ENCODE measurements around the gene ALDH3B1. TPM values are rescaled to one million over a fixed set of nuclear protein-coding genes. Genes with fewer than 3 reads are reported as not detected.

Gene ALDH3B1
- polyA plus RNA-seq, 1 donor from 2014 or later = not detected

DNA sequence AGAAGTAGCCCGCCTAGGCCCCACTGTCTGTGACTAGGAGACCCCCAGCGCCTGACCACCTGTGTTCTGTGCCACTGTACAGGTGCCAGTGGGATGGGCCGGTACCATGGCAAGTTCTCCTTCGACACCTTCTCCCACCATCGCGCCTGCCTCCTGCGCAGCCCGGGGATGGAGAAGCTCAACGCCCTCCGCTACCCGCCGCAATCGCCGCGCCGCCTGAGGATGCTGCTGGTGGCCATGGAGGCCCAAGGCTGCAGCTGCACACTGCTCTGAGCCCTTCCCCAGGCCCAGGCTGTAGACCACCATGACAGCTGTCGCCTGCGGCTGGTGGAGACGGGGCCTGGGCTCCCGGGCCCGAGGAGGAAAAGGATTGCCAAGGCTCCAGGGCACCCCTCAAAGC, 17.5 kb downstream of the ALDH3B1 start:
- Histone ChIP-seq H3K4me3 (ENCODE audit: low read length) (no peak overlapping the region), H3K9me3 (ENCODE audit: low read length) (peaks cover 5% of the 10 kb centered on the region), H3K9me2 (ENCODE audit: insufficient read depth, low read length) (no peaks in the 10 kb centered on the region), H4K20me1 (ENCODE audit: insufficient read depth) (no peaks in the 10 kb centered on the region), H3K27ac (ENCODE audit: low read length) (no peak overlapping the region), H3K79me2 (replicated peaks; ENCODE audit: insufficient read depth, low read length) (peaks cover 12% of the 10 kb centered on the region), H3K36me3 (ENCODE audit: insufficient read depth, low read length) (no peaks in the 10 kb centered on the region), H2AFZ (ENCODE audit: low read depth, low read length) (no peak overlapping the region), H3K9ac (ENCODE audit: low read length) (no peak overlapping the region), H3F3A (ENCODE audit: insufficient read depth, low read length, poor library complexity, severe bottlenecking) (no peaks in the 10 kb centered on the region), H3K4me2 (ENCODE audit: low read length) (no peak overlapping the region), H3K27me3 (ENCODE audit: insufficient read depth, low read depth, low read length) (no peaks in the 10 kb centered on the region)
- TF ChIP-seq TAF1 (IDR thresholded peaks at IDR 0.05; ENCODE audit: low read depth) (no peak), POLR2AphosphoS5 (IDR thresholded peaks at IDR 0.05) (no peak), CTCF (IDR thresholded peaks at IDR 0.05; ENCODE audit: poor library complexity, severe bottlenecking) (no peak), RAD21 (conservative IDR thresholded peaks at IDR 0.05) (no peak), SMC3 (conservative IDR thresholded peaks at IDR 0.05; ENCODE audit: poor library complexity) (no peak), EP300 (conservative IDR thresholded peaks at IDR 0.05; ENCODE audit: poor library complexity, severe bottlenecking) (no peak), EZH2 (IDR thresholded peaks at IDR 0.05; ENCODE audit: borderline replicate concordance, insufficient read depth, low read length, poor library complexity, severe bottlenecking) (no peak), MXI1 (conservative IDR thresholded peaks at IDR 0.05; ENCODE audit: poor library complexity, severe bottlenecking) (no peak)
- TF ChIP-seq, protein P1, sequence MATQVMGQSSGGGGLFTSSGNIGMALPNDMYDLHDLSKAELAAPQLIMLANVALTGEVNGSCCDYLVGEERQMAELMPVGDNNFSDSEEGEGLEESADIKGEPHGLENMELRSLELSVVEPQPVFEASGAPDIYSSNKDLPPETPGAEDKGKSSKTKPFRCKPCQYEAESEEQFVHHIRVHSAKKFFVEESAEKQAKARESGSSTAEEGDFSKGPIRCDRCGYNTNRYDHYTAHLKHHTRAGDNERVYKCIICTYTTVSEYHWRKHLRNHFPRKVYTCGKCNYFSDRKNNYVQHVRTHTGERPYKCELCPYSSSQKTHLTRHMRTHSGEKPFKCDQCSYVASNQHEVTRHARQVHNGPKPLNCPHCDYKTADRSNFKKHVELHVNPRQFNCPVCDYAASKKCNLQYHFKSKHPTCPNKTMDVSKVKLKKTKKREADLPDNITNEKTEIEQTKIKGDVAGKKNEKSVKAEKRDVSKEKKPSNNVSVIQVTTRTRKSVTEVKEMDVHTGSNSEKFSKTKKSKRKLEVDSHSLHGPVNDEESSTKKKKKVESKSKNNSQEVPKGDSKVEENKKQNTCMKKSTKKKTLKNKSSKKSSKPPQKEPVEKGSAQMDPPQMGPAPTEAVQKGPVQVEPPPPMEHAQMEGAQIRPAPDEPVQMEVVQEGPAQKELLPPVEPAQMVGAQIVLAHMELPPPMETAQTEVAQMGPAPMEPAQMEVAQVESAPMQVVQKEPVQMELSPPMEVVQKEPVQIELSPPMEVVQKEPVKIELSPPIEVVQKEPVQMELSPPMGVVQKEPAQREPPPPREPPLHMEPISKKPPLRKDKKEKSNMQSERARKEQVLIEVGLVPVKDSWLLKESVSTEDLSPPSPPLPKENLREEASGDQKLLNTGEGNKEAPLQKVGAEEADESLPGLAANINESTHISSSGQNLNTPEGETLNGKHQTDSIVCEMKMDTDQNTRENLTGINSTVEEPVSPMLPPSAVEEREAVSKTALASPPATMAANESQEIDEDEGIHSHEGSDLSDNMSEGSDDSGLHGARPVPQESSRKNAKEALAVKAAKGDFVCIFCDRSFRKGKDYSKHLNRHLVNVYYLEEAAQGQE (IDR thresholded peaks at IDR 0.05; ENCODE audit: borderline replicate concordance) = no peak

DNA sequence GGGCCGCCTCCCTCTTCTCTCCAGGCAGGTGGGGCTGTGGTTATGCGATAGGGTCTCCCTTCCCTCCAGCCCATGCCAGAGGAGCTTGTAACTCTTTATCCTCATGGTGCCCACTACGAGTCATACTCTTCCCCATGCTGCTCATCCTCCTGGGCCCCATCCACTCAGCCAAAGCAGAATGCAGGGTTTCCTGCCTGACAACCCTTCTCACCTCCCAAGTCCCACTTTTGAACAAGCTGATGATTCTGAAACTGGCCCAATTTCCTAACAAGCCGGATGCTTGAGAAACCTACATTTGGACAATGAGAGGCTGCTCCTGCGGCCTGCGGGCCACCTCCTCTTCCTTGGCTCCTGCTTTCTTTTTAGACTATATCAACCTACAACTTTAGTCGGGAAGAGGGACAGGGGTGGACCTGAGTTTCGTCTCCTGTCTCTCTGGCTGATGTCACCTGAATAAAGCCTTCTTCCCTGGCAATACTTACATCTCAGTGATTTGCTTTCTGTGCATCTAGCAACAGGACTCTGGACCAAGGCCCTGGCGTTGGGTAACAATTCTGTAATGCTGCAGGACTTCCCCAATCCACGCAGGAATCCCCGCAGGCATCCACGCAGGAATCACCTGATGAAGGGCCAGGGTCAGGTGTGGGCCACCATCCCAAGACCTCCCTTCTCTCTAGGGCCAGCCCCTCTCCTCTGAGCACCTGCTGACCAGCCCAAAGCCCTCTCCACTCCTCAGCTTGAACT, 18.8 kb downstream of the ALDH3B1 start:
- no peak overlapping the region for H2AFZ ChIP-seq (ENCODE audit: low read depth, low read length)
- H3K27me3 ChIP-seq (ENCODE audit: insufficient read depth, low read depth, low read length) = no peaks in the 10 kb centered on the region
- peak overlapping the region; percentile 77 for H3K4me3 ChIP-seq (ENCODE audit: low read length)
- no peak overlapping the region for H3K4me2 ChIP-seq (ENCODE audit: low read length)
- H4K20me1 ChIP-seq (ENCODE audit: insufficient read depth) = no peaks in the 10 kb centered on the region
- H3K27ac ChIP-seq (ENCODE audit: low read length) = no peak overlapping the region
- TF ChIP-seq TAF1 (IDR thresholded peaks at IDR 0.05; ENCODE audit: low read depth) = no peak
- no peak for TF ChIP-seq POLR2AphosphoS5 (IDR thresholded peaks at IDR 0.05)
- no peak for TF ChIP-seq CTCF (IDR thresholded peaks at IDR 0.05; ENCODE audit: poor library complexity, severe bottlenecking)
- TF ChIP-seq SMC3 (conservative IDR thresholded peaks at IDR 0.05; ENCODE audit: poor library complexity) = no peak
- TF ChIP-seq EP300 (conservative IDR thresholded peaks at IDR 0.05; ENCODE audit: poor library complexity, severe bottlenecking) = no peak
- TF ChIP-seq, protein P1 (IDR thresholded peaks at IDR 0.05; ENCODE audit: borderline replicate concordance) = no peak
- no peak for TF ChIP-seq MXI1 (conservative IDR thresholded peaks at IDR 0.05; ENCODE audit: poor library complexity, severe bottlenecking)
- no peak for TF ChIP-seq EZH2 (IDR thresholded peaks at IDR 0.05; ENCODE audit: borderline replicate concordance, insufficient read depth, low read length, poor library complexity, severe bottlenecking)
- TF ChIP-seq RAD21 (conservative IDR thresholded peaks at IDR 0.05) = no peak
- no peaks in the 10 kb centered on the region for H3K36me3 ChIP-seq (ENCODE audit: insufficient read depth, low read length)
- H3F3A ChIP-seq (ENCODE audit: insufficient read depth, low read length, poor library complexity, severe bottlenecking) = no peaks in the 10 kb centered on the region
- H3K9me3 ChIP-seq (ENCODE audit: low read length) = peaks cover 5% of the 10 kb centered on the region
- H3K9ac ChIP-seq (ENCODE audit: low read length) = no peak overlapping the region
- peaks cover 12% of the 10 kb centered on the region for H3K79me2 ChIP-seq (replicated peaks; ENCODE audit: insufficient read depth, low read length)
- H3K9me2 ChIP-seq (ENCODE audit: insufficient read depth, low read length) = no peaks in the 10 kb centered on the region
